PC-9 (cell line): ENCODE data around the gene MACROH2A1.

Experiments used
- CTCF ChIP-seq: fragments of 200-600 bp; sonication (generic); conservative IDR thresholded peaks from 2 replicates; pipeline ENCODE4 v1.6.1; 2017; ENCODE audit warnings: mixed run types, antibody characterized with exemption, mild to moderate bottlenecking, moderate library complexity
- EZH2 ChIP-seq: fragments of 200-600 bp; sonication (generic); IDR thresholded peaks from 2 replicates; pipeline ENCODE4 v1.8.0; 2017; ENCODE audit warnings: antibody characterized with exemption, low read depth

GRCh38 chr5:135395866-135396265, 3.2 kb downstream of the MACROH2A1 start:
- TF ChIP-seq CTCF (no peak), EZH2 (no peak)
